ENCODE measurements around the gene PLXNA3. TPM values are rescaled to one million over a fixed set of nuclear protein-coding genes. Genes with fewer than 3 reads are reported as not detected.

The PLXNA3 gene
- total and polyA plus RNA-seq, 2 donors (not counting 1 experiment from before 2014, with no cell fraction given), result 17.8 to 18.4 TPM

DNA sequence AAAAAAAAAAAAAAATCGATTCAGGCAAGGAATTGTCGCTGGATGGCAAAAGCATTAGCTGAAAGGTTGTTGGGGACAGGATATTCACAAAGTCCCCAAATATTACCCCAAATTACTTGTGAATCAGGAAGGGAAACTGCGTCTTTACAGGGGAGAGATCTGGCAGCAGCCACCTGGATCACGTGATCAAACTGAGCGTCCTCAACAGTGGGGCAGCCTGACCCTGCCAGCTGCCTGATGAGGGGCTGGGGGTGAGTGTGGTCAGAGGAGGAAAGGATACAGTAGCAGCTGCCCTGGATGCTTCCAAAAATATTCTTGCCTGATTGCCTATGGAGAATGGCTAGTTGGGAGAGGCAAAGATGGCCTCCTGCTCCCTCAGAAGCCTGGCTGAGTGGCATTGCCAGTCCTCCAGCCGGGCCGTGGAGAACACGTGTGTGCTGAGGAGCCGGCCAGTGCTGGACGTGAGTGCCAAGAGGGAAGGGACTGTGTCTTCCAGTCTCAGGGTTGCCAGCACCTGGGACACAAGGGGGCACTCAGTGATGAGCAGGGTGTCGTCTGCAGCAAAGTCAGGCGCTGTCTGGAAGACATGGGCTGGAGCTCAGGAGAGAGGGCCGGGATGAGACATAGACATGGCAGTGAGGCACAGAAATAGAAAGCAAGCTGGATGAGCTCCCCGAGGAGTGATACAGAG is 24.0 kb downstream of the PLXNA3 start:
- Histone ChIP-seq H3K27me3 (ENCODE audit: control insufficient read depth, insufficient read depth, low read length) (no peaks in the 10 kb centered on the region), H3K27ac (ENCODE audit: insufficient read depth, low read length) (no peak overlapping the region)

DNA sequence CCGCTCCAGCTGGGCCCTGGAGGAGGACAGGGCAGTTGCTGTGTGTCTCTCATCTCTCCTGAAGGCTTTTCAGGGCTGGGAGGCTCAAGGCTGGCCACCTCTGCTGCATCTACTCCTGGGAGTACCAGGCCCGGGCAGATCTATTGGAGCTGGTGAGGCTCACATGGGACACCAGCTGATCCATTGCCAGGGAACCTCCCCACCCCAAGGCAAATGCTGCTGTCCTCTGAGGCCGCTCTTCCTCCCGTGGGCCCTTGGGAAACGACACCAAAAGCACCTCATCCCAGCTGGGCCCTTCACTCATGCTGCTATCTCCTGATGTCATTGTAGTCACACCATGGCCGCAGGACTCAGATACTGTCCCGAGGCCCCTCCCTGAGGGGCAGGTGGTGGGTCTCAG is 24.7 kb downstream of the PLXNA3 start:
- TF ChIP-seq EZH2 (IDR thresholded peaks at IDR 0.05; ENCODE audit: low read length, missing control alignments) (no peak), CTCF (conservative IDR thresholded peaks at IDR 0.05 in 1 of 2, IDR thresholded peaks at IDR 0.05 in 1 of 2; ENCODE audit: low read depth in 1 of 2, low read length in 2 of 2) (no peak)
- H3K27ac ChIP-seq (ENCODE audit: insufficient read depth, low read length), result no peak overlapping the region

More for the DNA sequence above, 24.0 kb downstream of the PLXNA3 start:
- H4K20me1 ChIP-seq (ENCODE audit: control insufficient read depth, extremely low read depth, insufficient read depth, low read length), result no peaks in the 10 kb centered on the region
- no peaks in the 10 kb centered on the region for H3K36me3 ChIP-seq (ENCODE audit: control insufficient read depth, insufficient read depth, low read length)
- H2AFZ ChIP-seq (ENCODE audit: low read length), result no peak overlapping the region
- H3K4me2 ChIP-seq (ENCODE audit: extremely low read depth, insufficient read depth, low read length), result no peak overlapping the region
- no peak for DNase-seq (ENCODE audit: low read depth in 2 of 2)
- H3K4me1 ChIP-seq (ENCODE audit: control insufficient read depth, extremely low read depth, insufficient read depth, low read length), result no peaks in the 10 kb centered on the region
- H3K9me3 ChIP-seq (ENCODE audit: control insufficient read depth, insufficient read depth, low read depth, low read length), result no peaks in the 10 kb centered on the region
- no peak overlapping the region for H3K4me3 ChIP-seq (replicated peaks in 1 of 4; ENCODE audit: control extremely low read depth in 1 of 4, insufficient read depth in 1 of 4, low read depth in 3 of 4, low read length in 4 of 4)
- no peak overlapping the region for H3K9ac ChIP-seq (ENCODE audit: insufficient read depth, low read length)
- no peaks in the 10 kb centered on the region for H3K79me2 ChIP-seq (ENCODE audit: control insufficient read depth, insufficient read depth, low read length)
- TF ChIP-seq EZH2 (IDR thresholded peaks at IDR 0.05; ENCODE audit: low read length, missing control alignments), result no peak
- no peak for TF ChIP-seq CTCF (conservative IDR thresholded peaks at IDR 0.05 in 1 of 2, IDR thresholded peaks at IDR 0.05 in 1 of 2; ENCODE audit: low read depth in 1 of 2, low read length in 2 of 2)

GRCh38 chrX:154483325-154483724 is 25.2 kb downstream of the PLXNA3 start:
- Histone ChIP-seq H2AFZ (ENCODE audit: low read length) (no peak overlapping the region), H4K20me1 (ENCODE audit: control insufficient read depth, extremely low read depth, insufficient read depth, low read length) (no peaks in the 10 kb centered on the region), H3K4me2 (ENCODE audit: extremely low read depth, insufficient read depth, low read length) (no peak overlapping the region), H3K9ac (ENCODE audit: insufficient read depth, low read length) (no peak overlapping the region), H3K9me3 (ENCODE audit: control insufficient read depth, insufficient read depth, low read depth, low read length) (no peaks in the 10 kb centered on the region), H3K27me3 (ENCODE audit: control insufficient read depth, insufficient read depth, low read length) (no peaks in the 10 kb centered on the region), H3K79me2 (ENCODE audit: control insufficient read depth, insufficient read depth, low read length) (no peaks in the 10 kb centered on the region), H3K36me3 (ENCODE audit: control insufficient read depth, insufficient read depth, low read length) (peaks cover 1% of the 10 kb centered on the region), H3K27ac (ENCODE audit: insufficient read depth, low read length) (no peak overlapping the region), H3K4me1 (ENCODE audit: control insufficient read depth, extremely low read depth, insufficient read depth, low read length) (no peaks in the 10 kb centered on the region), H3K4me3 (replicated peaks in 1 of 4; ENCODE audit: control extremely low read depth in 1 of 4, insufficient read depth in 1 of 4, low read depth in 3 of 4, low read length in 4 of 4) (no peak overlapping the region)
- TF ChIP-seq EZH2 (IDR thresholded peaks at IDR 0.05; ENCODE audit: low read length, missing control alignments) (no peak), CTCF (conservative IDR thresholded peaks at IDR 0.05 in 1 of 2, IDR thresholded peaks at IDR 0.05 in 1 of 2; ENCODE audit: low read depth in 1 of 2, low read length in 2 of 2) (no peak)
- no peak for DNase-seq (ENCODE audit: low read depth in 2 of 2)

More for the DNA sequence above, 24.7 kb downstream of the PLXNA3 start:
- Histone ChIP-seq H3K9me3 (ENCODE audit: control insufficient read depth, insufficient read depth, low read depth, low read length) (no peaks in the 10 kb centered on the region), H3K9ac (ENCODE audit: insufficient read depth, low read length) (no peak overlapping the region), H3K79me2 (ENCODE audit: control insufficient read depth, insufficient read depth, low read length) (no peaks in the 10 kb centered on the region), H3K4me2 (ENCODE audit: extremely low read depth, insufficient read depth, low read length) (no peak overlapping the region), H2AFZ (ENCODE audit: low read length) (no peak overlapping the region), H3K27me3 (ENCODE audit: control insufficient read depth, insufficient read depth, low read length) (no peaks in the 10 kb centered on the region), H3K4me3 (replicated peaks in 1 of 4; ENCODE audit: control extremely low read depth in 1 of 4, insufficient read depth in 1 of 4, low read depth in 3 of 4, low read length in 4 of 4) (no peak overlapping the region), H4K20me1 (ENCODE audit: control insufficient read depth, extremely low read depth, insufficient read depth, low read length) (no peaks in the 10 kb centered on the region), H3K36me3 (ENCODE audit: control insufficient read depth, insufficient read depth, low read length) (no peaks in the 10 kb centered on the region), H3K4me1 (ENCODE audit: control insufficient read depth, extremely low read depth, insufficient read depth, low read length) (no peaks in the 10 kb centered on the region)
- DNase-seq (ENCODE audit: low read depth in 2 of 2), result no peak
